GM19239 (cell line): ENCODE results near the gene CHN2.

ENCODE experiments used
- DNase-seq: peaks from one replicate; pipeline ENCODE4 v3.0.0; 2011; ENCODE audit warnings: low spot score; ENCODE audit not compliant: insufficient read length
- FAIRE-seq: peaks from 2 replicates; lab custom pipeline; 2011; peaks lifted over from hg19 to GRCh38; lab: Jason Lieb, UNC

Gene CHN2

DNA sequence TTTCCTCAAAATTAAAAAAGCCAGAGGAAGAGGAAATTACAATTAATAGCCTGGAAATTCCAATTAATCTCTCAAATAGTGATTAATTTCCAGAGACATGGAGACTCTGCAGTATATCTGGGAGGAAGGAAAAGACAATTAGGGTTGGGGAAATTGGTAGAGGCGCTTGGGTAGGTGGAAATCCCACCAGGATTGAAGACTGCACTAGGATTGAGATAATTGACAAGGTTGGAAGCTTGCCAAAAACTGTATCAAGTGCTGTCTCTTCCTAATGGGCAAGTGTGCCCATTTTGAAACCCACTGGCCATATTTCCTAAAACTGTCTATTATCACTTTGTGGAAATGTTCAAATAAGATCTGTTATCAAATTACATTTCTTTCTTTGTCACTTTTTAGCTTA, 21.6 kb downstream of the CHN2 start:
- DNase-seq: no peak
- FAIRE-seq: no peak

DNA sequence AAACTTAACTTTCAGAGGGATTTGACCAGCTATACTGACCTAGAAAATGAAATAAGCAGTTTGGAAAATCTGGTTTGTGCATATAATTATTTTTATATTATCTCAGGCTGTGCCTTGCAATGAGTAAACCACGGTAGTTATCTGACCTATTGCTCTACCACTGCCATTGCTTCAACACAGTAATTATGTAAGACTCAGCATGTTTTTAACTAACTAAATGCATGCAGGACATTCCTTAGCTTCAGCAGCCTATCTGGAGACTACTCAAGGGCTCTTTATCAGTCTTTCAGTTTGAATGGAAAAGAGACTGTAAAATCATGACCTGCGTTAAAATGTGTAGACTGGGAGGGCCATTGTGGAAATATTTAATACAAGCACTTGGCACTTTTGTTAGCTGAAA, 22.5 kb downstream of the CHN2 start:
- FAIRE-seq: no peak
- no peak for DNase-seq

DNA sequence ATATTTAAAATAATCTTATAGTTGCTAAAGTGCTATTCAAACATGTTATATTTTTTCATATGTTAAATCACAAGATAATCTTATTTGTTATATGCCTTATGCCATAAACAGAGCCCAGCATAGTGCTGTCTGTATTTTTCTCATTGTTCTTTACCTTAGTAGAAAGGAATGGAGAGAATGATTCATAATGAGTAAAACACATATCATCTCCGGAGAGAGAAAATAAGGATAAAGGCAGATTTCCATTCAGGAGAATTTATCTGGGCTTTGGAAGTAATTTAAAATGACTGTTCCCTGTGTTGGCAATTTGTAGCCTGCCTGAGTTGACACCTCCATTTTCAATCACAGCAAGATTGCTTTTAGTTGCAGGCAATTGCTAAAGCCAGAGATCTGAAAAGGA, 30.2 kb downstream of the CHN2 start:
- FAIRE-seq: no peak

DNA sequence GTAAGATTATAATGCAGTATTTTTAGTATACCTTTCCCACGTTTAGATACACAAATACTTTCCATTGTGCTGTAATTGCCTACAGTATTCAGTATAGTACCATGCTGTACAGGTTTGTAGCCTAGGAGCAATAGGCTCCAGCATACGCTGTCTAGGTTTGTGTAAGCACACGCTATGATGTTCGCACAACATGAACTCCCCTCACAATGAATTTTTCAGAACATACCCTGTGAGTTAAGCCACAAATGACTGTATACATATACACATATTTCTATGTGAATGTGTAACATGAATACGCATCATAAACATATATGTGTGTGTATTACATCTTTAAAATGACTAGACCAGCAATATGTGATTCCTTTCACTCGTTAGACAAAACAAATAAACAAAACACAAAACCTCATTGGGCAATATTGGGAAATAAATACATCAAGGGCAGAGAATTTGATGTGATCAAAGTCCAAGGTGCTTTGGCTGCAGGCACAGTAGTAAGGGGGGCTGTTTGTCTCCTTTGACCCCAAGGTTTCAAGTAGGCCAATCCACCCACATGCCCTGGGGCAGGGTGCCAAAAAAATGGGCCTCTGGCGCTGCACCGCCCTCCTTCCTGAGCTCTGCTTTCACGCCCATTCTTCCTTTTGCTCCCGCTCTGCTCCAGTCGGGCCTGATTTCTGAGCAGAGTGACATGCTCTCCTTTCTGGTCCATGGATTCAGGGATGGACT, 33.9 kb downstream of the CHN2 start:
- no peak for DNase-seq
- FAIRE-seq: no peak

More for the DNA sequence above, 30.2 kb downstream of the CHN2 start:
- no peak for DNase-seq

DNA sequence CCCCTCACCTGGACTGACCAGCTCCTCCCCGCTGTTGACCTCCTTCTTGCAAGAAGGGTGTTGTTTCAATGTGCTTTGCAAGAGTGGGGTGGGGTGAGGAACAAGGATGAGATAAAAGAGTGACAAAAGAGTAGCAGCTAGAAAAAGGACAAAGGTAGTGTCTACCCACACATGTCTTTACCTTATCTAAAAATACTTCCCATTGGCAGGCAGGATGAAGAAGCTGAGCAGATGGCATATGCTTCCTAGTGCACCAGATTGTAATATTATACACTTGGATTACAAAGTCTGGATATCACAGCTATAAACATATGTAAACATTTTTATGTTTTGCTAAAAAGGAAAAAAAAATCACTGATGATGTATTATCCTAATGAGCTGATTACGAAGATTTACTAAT, 34.5 kb downstream of the CHN2 start:
- FAIRE-seq: no peak
- DNase-seq: no peak

DNA sequence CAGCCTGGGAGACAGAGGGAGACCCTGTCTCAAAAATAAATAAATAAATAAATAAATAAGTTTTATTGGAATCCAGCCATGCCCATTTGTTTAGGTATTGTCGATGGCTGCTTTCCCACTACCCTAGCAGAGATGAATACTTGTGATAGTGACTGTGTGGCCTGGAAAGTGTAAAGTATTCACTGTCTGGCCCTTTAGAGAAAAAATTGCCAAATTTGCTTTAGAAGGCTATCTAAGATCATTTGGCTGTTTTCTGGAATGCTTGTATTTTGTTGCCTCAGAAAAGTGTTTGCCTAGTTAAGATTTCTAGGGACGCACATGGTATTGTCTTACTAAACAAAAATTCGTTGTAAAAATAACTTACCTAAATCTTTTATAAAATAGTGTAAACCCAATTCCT, 35.4 kb downstream of the CHN2 start:
- DNase-seq: no peak

DNA sequence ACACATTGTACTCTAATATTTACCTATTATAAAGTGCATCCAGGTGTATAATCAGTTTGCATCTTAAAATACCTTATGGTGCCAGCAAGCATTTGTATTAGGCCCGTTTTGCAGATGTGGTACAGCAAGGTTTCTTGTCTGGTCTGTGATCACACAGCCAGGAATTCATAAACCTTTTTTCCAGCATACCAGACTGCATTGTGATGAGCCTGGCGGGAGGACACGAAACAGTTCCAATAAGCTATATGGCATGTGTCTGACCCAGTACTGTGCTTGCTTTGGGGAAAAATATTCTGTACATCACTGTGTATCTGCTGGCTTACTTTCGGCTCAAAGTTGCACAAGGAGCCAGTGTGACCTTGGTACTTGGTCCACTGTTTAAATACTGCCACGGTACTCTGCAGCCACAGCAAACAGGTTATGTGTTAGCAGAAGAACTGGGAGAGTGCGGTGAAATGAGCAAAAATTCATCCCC, 36.3 kb downstream of the CHN2 start:
- DNase-seq (no peak), FAIRE-seq (no peak)

More for the DNA sequence above, 35.4 kb downstream of the CHN2 start:
- no peak for FAIRE-seq

DNA sequence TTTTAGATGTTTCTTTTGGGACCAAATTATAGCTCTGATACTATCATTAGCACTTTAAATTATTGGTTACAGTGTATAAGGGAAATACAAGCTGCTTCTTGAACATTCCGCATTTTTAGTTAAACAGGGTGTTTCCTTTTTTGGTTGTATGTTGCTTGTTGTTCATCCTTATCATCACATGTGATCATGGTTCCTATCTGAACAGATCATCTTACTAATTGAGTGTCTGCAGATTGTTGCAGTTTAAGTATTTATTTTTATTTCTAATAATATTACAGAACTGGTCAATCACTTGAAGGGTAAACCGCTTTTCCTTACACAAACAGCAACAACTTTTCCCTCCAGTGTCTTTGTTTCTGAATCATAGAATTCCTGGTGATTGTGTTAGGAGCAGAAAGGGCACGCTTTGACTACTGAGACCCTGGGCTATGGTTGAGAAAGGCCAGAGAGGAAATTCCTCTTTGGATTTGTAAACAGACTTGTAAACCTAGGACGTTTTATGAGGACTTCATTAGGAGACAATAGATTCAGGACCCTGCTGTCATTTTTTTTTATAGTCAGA, 37.2 kb downstream of the CHN2 start:
- no peak for DNase-seq
- no peak for FAIRE-seq

DNA sequence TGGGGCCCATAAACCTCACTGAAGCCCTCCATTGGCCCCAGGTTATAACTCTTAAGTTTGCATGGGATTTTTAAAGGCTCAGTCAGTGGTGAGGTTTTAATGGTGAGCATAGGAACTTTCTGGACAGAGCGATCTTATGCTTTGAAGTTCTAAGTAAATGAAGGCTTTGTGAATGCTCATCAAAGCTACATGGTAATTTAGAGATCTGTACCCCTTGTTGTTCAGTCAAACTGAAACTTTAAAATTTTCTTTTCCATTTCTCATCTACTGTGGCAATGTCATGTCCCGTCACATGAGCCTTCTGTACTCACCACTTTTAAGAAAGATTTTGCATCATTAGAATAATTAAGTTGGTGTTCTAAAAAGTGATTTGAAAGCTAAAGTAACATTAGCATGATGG, 39.9 kb downstream of the CHN2 start:
- FAIRE-seq: no peak
- no peak for DNase-seq

DNA sequence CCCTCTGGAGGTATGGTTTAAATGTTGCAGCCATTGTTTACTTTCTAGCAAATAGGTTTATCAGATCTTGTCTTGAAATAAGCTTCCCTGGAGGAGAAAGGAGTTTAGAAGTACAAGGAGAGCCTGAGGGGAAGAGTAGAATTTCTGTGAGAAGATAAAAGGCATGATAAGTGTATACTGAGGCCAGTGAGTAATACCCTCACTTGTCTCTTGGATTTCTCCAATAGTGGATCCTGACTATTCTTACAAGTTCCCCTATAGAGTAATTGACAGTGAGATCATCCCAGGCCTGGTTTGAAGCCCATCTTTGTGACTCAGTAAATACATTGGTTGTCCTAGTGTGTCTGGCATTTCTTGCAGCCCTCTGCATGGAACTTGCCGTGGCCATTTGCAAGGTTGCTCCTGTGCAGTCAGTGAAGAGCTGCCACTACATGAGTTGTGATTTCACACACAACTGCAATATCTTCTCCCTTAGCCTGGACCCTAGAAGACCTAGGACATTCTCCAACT, 41.6 kb downstream of the CHN2 start:
- DNase-seq (no peak), FAIRE-seq (no peak)

DNA sequence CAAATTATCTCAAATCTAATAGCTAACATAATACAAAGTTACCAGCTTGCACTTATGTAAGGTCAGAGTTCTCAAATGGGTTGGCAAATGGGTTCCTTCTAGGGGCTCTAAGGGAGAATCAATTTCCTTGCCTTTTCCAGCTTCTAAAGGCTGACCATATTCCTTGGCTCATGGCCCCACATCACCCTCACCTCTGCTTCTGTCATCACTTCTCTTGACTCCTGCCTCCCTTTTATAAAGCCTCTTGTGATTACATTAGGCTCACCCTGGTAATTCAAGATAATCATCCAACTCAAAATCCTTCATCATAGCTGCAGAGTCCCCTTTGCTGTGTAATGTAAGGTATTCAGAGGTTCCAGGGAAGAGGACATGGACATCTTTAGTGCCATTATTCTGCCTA, 42.1 kb downstream of the CHN2 start:
- FAIRE-seq (no peak), DNase-seq (no peak)

DNA sequence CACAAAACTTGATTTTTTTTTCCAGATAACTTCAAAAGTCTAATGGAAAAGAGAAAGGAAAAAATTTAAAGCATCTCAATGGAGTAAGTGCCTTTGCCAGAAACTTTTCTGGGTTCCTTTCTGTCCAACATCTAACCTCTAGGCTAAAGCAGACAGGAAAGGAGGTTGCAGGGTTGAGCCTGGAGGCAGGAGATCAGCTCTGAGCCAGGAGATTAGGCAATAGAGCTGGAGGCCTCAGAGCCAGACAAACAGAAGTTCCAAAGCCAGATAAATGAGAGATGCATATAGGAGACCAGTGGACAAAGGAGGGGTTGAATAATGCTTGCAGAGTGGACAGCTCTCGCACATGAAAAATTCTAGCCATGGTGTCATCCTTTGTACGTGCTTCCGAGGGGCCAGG, 42.9 kb downstream of the CHN2 start:
- FAIRE-seq (no peak), DNase-seq (no peak)

DNA sequence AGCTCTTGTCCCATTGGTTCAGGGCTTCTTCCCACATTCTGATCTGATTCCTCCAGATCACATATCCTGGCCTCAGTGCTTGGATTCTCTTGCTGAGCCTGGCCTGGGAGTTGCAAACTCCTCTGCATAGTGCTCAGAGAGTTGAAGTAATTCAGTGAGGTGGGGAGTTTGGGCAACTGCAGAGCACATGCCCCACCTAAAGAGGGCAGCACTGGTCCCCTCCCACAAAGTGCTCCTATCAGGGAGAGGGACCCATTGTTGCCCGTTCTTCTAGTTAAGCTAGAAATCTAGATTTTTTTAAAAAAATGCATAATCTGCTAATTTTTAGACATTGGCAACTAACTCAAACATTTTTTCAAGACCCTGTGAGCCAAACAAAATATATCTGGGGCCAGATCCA, 45.1 kb downstream of the CHN2 start:
- FAIRE-seq (no peak), DNase-seq (no peak)

DNA sequence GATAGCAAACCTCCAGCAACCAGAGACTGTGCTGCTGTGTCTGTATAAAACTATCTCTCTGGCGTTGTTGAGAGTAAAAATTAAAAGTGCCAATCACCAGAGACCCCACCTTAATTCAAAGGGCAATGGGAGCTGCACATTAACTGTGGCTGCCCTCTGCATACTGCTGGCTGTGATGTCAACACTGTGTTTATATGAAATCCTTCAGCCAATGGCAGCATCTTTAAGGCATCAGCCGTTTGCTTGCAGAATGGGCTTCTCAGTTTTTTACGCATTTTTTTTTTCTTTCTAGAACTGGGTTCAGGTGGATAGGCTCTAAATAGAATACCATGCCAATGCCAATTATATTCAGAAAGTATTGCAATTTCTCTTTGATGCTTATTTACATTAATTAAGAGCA, 47.7 kb downstream of the CHN2 start:
- FAIRE-seq (no peak), DNase-seq (no peak)

DNA sequence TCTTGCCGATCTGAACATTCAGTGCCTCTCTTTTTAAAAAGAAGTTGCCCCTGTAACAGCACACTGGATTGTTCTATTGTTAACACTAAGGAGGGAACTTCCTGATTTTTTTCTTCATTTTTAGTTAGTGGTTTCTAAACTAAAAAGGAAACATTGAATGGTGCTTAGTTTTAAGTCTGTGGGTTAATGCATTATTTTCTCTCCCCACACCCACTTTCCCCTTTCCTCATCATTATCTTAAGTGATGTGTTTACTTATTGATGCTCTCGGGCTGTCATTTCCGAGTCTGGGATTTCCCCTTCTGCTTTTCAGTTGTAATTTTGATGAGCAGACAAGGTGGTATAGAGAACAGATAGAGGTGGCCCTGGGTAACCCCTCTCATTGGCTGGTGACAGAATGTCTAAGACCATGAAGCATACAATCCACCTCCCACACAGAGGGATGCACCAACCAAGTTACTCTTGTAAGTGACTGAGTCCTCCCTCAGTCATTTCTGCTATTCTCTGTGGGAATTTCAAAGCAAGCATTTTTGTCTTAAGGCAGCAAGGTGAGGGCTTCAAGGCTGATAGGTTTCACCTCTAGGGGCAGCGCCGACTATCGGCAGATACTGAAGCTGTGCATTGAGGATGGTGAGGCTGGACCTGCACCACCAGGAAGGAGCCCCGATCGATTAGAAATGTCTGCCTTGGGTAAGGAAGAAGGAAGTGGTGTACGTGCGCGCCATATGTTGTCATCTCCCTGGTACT, 49.5 kb downstream of the CHN2 start:
- FAIRE-seq (no peak), DNase-seq (no peak)

DNA sequence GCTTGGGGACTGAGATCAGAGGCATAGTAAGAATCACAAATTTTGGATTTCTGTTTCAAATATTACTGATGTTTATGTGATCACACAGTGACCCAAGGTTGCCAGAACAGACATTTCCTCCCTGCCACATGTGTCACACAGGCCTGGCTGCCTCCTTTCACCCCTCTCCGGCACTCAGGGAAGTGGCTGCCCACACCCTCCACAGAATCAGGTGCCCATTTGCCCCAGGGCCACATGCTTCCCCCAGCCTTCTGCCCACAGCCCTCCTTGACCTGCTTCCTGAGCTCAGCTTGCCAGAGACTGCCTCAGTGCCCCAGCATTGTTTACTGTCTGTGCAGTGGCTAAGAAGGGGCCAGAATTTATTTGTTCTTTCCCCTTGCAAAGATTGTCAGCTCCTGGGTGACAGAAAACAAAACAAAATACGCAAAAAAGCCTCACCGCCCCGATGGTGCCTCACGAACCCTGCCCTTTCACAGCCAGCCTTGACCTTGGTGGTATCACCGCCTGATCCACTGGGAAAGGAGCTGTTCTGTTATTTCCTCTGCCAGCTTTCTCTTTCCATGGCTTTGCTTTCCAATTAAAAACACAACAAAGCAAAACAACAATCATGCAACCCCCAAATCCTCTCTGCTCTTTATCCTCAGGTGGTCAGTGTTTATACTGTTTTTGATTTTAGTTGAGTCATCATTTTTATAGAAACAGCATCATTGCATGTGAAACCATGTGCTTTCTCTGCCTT, 52.8 kb downstream of the CHN2 start:
- no peak for FAIRE-seq
- DNase-seq: no peak

DNA sequence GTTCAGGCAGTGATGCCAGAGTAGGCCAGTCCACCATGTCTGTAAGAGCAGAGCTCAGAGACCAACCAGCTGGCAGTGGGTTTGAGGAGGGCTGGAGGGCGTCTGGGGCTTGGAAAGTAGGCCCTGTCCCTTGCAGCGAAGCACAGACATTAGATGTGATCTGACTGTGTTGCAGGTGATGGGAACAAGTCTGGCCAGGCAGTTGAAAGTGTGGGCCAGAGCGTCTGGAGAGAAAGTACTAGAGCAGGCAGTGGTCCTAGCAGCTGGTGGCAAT, 53.3 kb downstream of the CHN2 start:
- no peak for FAIRE-seq

DNA sequence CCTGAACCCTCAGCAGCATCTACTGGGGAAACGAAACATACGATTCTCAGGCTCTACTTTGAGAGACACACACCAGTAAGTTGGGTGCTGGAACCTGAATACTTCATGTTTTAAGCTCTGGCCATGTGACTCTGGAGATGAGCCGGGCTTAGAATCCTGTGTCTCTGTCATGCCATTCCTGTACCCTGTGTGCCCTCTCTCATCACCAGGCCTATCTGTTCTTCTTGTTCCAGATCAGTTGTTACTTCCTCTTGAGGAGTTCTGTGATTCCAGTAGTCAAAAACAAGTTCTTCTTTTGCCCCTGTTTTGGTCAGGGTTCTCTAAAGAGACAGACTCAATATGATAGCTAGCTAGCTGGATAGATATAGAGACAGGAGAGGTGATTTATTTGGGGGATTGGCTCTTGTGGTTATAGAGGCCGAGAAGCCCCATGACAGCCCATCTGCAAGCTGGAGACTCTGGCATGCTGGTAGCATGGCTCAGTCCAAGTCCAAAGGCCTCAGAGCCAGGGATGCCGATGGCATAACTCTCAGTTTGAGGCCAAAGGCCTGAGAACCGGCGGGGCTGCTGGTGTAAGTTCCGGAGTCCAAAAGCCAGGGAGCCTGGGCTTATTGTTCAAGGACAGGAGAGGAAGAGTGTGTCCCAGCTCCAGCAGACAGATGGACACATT, 54.3 kb downstream of the CHN2 start:
- DNase-seq (no peak), FAIRE-seq (no peak)

More for the DNA sequence above, 53.3 kb downstream of the CHN2 start:
- DNase-seq: no peak

DNA sequence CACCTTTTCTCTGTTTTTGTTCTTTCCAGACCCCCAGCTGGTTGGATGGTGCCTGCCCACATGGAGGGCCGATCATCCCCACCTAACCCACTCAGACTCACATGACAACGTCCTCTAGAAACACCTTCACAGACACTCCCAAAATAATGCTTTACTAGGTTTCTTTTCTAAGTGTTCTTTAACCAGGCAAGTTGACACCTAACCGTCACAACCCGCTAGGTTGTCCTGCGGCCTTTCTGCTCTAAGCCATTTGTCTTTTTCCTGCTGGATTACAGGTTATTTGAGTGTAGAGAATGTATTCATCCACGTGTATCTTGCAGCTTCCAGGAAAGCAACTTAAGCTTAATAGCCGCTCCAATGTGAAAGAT, 54.8 kb downstream of the CHN2 start:
- FAIRE-seq (no peak), DNase-seq (no peak)

DNA sequence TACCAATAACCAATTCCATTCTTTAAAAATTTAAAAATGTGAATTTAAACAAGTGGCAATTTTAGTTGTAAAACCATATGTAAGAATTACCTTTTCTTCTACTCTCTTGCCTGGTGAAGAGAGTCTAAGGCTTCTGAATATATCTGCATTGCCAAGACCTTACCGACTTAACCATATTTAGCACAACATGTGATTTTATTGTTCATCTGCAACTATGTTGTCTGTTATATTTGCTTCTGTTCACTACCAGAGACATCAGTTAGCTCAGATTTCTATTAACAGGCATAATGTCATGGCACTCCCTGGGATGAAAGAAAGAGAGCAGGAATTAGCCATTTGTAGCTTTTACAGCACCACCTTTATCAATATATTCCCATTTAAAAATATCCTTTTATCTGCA, 55.3 kb downstream of the CHN2 start:
- no peak for FAIRE-seq

More for the DNA sequence above, 55.3 kb downstream of the CHN2 start:
- DNase-seq: no peak
